Hypothalamus (tissue), 51 donors: ENCODE results near the gene NFATC1.

Source experiments
- DNase-seq, 51 donors: peaks; one replicate each; lab custom pipeline; 2025; lab: John Stamatoyannopoulos, UW

NFATC1 gene

GRCh38 chr18:79558196-79558932 is 162.6 kb downstream of the NFATC1 start:
- DNase-seq, result no peak

GRCh38 chr18:79558933-79559416 is 163.2 kb downstream of the NFATC1 start:
- no peak for DNase-seq

- no peak for DNase-seq
Measured at GRCh38 chr18:79559436-79559835, 163.7 kb downstream of the NFATC1 start.

- no peak for DNase-seq
Measured at GRCh38 chr18:79560042-79560860, 164.5 kb downstream of the NFATC1 start.

GRCh38 chr18:79560861-79561210 is 165.1 kb downstream of the NFATC1 start:
- no peak for DNase-seq

GRCh38 chr18:79563949-79564348 is 168.2 kb downstream of the NFATC1 start:
- no peak for DNase-seq

- DNase-seq, result no peak
Measured at GRCh38 chr18:79564441-79564840, 168.7 kb downstream of the NFATC1 start.

- DNase-seq, result no peak
Measured at GRCh38 chr18:79566771-79567431, 171.2 kb downstream of the NFATC1 start.

- no peak for DNase-seq
Measured at GRCh38 chr18:79567481-79568147, 171.9 kb downstream of the NFATC1 start.

GRCh38 chr18:79568543-79569205 is 172.9 kb downstream of the NFATC1 start:
- DNase-seq, result no peak

GRCh38 chr18:79569720-79570119 is 174.0 kb downstream of the NFATC1 start:
- no peak for DNase-seq

GRCh38 chr18:79570266-79571201 is 174.8 kb downstream of the NFATC1 start:
- no peak for DNase-seq

- no peak for DNase-seq
Measured at GRCh38 chr18:79571211-79572092, 175.7 kb downstream of the NFATC1 start.

- no peak for DNase-seq
Measured at GRCh38 chr18:79572093-79572780, 176.5 kb downstream of the NFATC1 start.

- DNase-seq, result no peak
Measured at GRCh38 chr18:79572848-79573451, 177.2 kb downstream of the NFATC1 start.

- no peak for DNase-seq
Measured at GRCh38 chr18:79573921-79574491, 178.3 kb downstream of the NFATC1 start.
